KG1 (cell line): ENCODE data around the gene COMMD1.
"Not testable (repeated sequence)": the region's sequence is repeated elsewhere in the genome, so short reads cannot be mapped to it uniquely, and the experiment has no call there.

Experiments
- DNase-seq: peaks from one replicate; lab custom pipeline; 2025; lab: John Stamatoyannopoulos, UW

Gene COMMD1

GRCh38 chr2:61905372-61906185 lies at the start of gene COMMD1:
TSS of gene COMMD1 (plus strand) at chr2:61905674. CDS start at chr2:61905679, 5 bp downstream.
- peak; percentile 50 for DNase-seq

GRCh38 chr2:61857224-61857623 lies 48.2 kb upstream of the COMMD1 start:
- no peak for DNase-seq

- no peak for DNase-seq
These were observed 43.4 kb upstream of the COMMD1 start for GRCh38 chr2:61862085-61862484.

GRCh38 chr2:61866482-61867089 lies 38.9 kb upstream of the COMMD1 start:
- DNase-seq, result not testable (repeated sequence)

- no peak for DNase-seq
These were observed 29.1 kb upstream of the COMMD1 start for GRCh38 chr2:61876400-61876799.

GRCh38 chr2:61877571-61878245 lies 27.8 kb upstream of the COMMD1 start:
- no peak for DNase-seq

- no peak for DNase-seq
These were observed 26.7 kb upstream of the COMMD1 start for GRCh38 chr2:61878761-61879160.

- not testable (repeated sequence) for DNase-seq
These were observed 26.1 kb upstream of the COMMD1 start for GRCh38 chr2:61879351-61879750.

GRCh38 chr2:61882850-61883249 lies 22.6 kb upstream of the COMMD1 start:
- DNase-seq, result no peak

- DNase-seq, result no peak
These were observed 19.4 kb upstream of the COMMD1 start for GRCh38 chr2:61885896-61886603.

GRCh38 chr2:61887717-61888266 lies 17.7 kb upstream of the COMMD1 start:
- DNase-seq, result no peak

- peak; percentile 82 for DNase-seq
These were observed 17.0 kb upstream of the COMMD1 start, which contains the start of gene CCT4 for GRCh38 chr2:61888267-61889055. TSS of gene CCT4 (minus strand) at chr2:61888656. CDS start at chr2:61888507, 149 bp downstream.

- no peak for DNase-seq
These were observed 6.7 kb upstream of the COMMD1 start for GRCh38 chr2:61898810-61899209.

GRCh38 chr2:61900281-61900680 lies 5.2 kb upstream of the COMMD1 start:
- no peak for DNase-seq

- DNase-seq, result no peak
These were observed 654 bp downstream of the COMMD1 start for GRCh38 chr2:61906186-61906470.

GRCh38 chr2:61909116-61909515 lies 3.6 kb downstream of the COMMD1 start:
- no peak for DNase-seq

- DNase-seq, result no peak
These were observed 5.1 kb downstream of the COMMD1 start for GRCh38 chr2:61910603-61911002.

- DNase-seq, result no peak
These were observed 6.0 kb downstream of the COMMD1 start for GRCh38 chr2:61911510-61911909.

GRCh38 chr2:61914794-61915193 lies 9.3 kb downstream of the COMMD1 start:
- not testable (repeated sequence) for DNase-seq

- DNase-seq, result no peak
These were observed 15.1 kb downstream of the COMMD1 start for GRCh38 chr2:61920548-61920947.

- no peak for DNase-seq
These were observed 17.2 kb downstream of the COMMD1 start for GRCh38 chr2:61922714-61923113.
